Skeletal muscle satellite cell (primary cell): ENCODE results near the gene PRKN.

Experiments
- H3K27me3 ChIP-seq: 2 replicates; pipeline ENCODE4 v1.7.0; 2013; ENCODE audit warnings: low read length; ENCODE audit not compliant: control insufficient read depth, insufficient read depth
- H3K36me3 ChIP-seq: 2 replicates; pipeline ENCODE4 v1.7.0; 2013; ENCODE audit warnings: mild to moderate bottlenecking, control low read depth, low read length; ENCODE audit not compliant: insufficient read depth
- H3K4me1 ChIP-seq: 2 replicates; pipeline ENCODE4 v1.7.0; 2013; ENCODE audit warnings: low read length; ENCODE audit not compliant: control insufficient read depth, insufficient read depth
- H3K4me2 ChIP-seq: 2 replicates; pipeline ENCODE4 v1.7.0; 2013; ENCODE audit warnings: mild to moderate bottlenecking, low read length
- H3K4me3 ChIP-seq: 2 replicates; pipeline ENCODE4 v1.7.0; 2013; ENCODE audit warnings: low read length
- H3K9ac ChIP-seq: 2 replicates; pipeline ENCODE4 v1.7.0; 2013; ENCODE audit warnings: mild to moderate bottlenecking, low read depth, low read length, moderate library complexity
- H3K9me3 ChIP-seq: replicated peaks from 2 replicates; pipeline ENCODE4 v1.7.0; 2013; ENCODE audit warnings: mild to moderate bottlenecking, control low read depth, low read length

PRKN gene

DNA sequence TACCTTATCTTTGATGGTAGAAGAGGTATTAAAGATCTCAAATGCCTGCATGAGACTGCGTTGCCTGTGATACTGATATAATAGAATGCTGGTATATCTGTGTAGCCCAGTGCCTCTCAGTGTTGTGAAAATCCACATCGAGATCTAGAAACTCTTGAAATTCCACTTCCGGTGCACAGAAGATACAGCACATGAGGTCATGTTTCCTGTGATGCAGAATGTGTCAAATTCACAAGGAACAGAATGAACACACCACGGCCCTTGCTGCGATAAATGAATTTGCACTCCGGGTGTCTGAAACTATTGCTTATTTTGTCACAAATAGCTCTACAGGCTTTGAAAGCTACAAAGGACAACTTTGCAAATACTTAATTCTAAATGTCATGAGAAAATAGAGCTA is 765.8 kb downstream of the PRKN start:
- Histone ChIP-seq H3K9me3 (no peaks in the 10 kb centered on the region), H3K4me3 (no peak overlapping the region), H3K4me2 (no peak overlapping the region), H3K4me1 (no peaks in the 10 kb centered on the region), H3K9ac (no peak overlapping the region), H3K36me3 (no peaks in the 10 kb centered on the region), H3K27me3 (no peaks in the 10 kb centered on the region)

DNA sequence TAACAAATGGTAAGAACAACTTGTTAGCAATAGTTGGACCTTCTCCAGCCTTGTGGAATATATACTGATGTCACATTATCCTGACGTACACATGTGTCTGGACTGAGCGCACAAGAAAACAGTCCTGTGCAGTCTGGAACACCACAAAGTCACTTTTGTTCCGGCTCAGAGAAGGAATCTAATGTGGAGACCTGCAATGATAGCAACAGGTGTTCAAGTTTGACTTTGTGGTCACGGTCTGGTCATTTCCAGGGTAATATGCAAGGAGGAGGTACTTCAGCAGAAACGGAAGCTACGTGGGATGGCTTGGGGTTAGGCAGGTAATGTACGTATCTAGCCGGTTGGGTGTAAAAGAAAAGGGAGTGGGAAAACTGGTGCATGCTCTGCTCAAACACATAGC is 766.5 kb downstream of the PRKN start:
- Histone ChIP-seq H3K4me3 (no peak overlapping the region), H3K9ac (no peak overlapping the region), H3K4me1 (no peaks in the 10 kb centered on the region), H3K4me2 (no peak overlapping the region), H3K27me3 (no peaks in the 10 kb centered on the region), H3K36me3 (no peaks in the 10 kb centered on the region), H3K9me3 (no peaks in the 10 kb centered on the region)

DNA sequence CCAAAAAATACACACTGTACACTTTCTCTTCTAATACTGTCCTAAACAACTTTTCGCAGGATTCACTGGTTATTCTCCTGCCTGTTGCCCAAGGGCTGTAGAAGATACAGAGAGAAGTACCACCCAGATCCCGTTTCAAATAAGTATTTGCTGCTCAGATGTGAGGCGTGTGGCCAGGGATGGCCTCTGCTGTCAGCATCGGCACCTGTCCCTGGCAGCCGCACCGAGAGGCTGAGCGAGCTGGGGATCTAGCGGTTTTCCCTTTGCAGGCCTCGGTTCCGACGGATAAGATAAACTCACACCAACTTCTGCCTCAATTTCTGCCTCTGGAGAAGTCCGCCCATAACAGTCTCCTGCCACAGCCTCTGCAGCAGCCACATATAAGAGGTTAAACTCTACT is 768.5 kb downstream of the PRKN start:
- Histone ChIP-seq H3K9ac (no peak overlapping the region), H3K4me1 (no peaks in the 10 kb centered on the region), H3K4me2 (no peak overlapping the region), H3K4me3 (no peak overlapping the region), H3K36me3 (no peaks in the 10 kb centered on the region), H3K9me3 (no peaks in the 10 kb centered on the region), H3K27me3 (no peaks in the 10 kb centered on the region)

DNA sequence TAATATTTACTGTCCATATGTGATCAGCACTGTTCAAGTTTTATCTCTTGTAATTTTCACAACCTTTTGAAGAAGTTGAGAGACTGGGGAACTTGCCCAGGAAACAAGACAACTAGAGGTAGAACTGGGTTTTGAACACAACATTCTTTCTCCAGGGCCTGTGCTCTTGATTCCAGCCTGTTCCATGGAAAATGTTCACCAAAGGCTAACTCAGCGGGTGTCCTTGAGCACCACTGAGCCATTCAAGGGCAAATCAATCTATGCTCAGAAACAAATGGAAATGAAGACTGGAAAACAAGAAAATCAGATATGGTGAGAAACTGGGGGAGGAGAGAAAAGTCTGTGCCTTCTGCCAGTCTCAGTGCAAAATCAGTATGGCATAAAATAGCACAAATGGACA is 771.5 kb downstream of the PRKN start:
- Histone ChIP-seq H3K36me3 (no peaks in the 10 kb centered on the region), H3K9me3 (no peaks in the 10 kb centered on the region), H3K4me3 (no peak overlapping the region), H3K27me3 (no peaks in the 10 kb centered on the region), H3K4me1 (no peaks in the 10 kb centered on the region), H3K9ac (no peak overlapping the region), H3K4me2 (no peak overlapping the region)

DNA sequence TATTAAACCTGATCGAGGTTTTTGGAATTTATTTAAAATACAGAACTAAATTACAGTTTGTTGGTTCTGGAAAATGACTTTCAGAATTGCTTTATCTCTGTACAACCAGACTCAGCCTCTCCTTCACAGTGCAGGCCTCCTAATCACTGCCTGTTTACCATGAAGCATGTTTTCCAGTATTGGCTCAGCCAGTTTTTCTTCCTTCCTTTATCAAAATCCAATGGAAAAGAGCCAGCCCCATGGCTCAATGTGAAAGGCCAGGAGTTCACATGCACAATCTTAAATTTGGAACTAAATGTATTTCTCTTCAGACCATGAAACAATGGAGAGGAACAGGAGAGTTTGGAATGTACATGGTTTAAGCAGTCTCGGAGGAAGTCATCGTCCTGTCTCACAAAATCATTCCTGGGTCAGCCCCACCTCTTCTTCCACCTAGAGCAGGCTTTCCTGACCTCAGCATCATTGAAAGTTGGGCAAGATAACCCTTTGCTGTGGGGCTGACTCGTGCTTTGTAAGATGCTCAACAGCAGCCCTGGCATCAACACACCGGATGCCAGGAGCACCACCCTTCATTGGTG is 772.8 kb downstream of the PRKN start:
- no peak overlapping the region for H3K4me3 ChIP-seq
- H3K4me1 ChIP-seq: no peaks in the 10 kb centered on the region
- H3K9me3 ChIP-seq: no peaks in the 10 kb centered on the region
- H3K27me3 ChIP-seq: no peaks in the 10 kb centered on the region
- no peak overlapping the region for H3K4me2 ChIP-seq
- no peak overlapping the region for H3K9ac ChIP-seq
- H3K36me3 ChIP-seq: no peaks in the 10 kb centered on the region

DNA sequence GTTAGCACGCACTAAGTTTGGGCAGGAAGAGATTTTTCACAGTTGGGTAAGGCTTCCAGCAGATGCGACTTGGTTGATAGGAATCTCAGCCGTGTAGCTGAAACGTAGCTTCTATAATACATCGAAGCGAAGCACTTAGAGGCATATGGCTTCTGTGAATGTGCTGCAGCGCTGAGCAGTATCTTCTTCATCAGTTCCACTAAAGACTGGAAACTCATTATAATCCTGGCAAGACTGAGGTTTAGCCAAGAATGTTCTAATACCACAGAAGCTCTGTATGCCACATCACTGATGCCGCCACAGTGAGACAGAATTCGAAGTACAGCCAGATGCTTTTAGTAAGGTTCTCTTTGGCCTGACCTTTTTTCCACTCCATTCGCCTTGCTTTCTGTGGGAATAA is 773.5 kb downstream of the PRKN start:
- Histone ChIP-seq H3K36me3 (no peaks in the 10 kb centered on the region), H3K9me3 (no peaks in the 10 kb centered on the region), H3K4me1 (no peaks in the 10 kb centered on the region), H3K27me3 (no peaks in the 10 kb centered on the region), H3K4me2 (no peak overlapping the region), H3K9ac (no peak overlapping the region), H3K4me3 (no peak overlapping the region)

DNA sequence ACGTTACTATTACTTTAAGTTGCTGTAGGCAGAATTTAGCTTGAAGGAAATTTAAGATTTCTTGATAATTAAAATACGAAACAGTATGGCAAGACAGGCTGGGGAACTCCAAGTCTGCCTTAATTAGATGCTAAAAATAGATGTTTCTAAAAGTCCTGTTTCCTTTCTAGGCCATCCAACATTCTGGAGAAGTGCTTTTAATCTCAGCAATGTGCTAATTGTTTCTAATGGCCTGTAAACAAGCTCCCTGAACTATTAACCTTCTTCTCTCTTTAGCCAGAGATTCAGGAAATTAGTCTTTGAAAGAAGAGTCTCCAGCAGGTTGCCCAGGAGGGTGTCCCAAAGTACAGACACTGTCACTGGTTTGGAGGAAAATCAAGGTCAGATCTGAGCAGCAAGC is 776.4 kb downstream of the PRKN start:
- Histone ChIP-seq H3K27me3 (no peaks in the 10 kb centered on the region), H3K4me1 (no peaks in the 10 kb centered on the region), H3K36me3 (no peaks in the 10 kb centered on the region), H3K4me3 (no peak overlapping the region), H3K4me2 (no peak overlapping the region), H3K9ac (no peak overlapping the region), H3K9me3 (no peaks in the 10 kb centered on the region)

DNA sequence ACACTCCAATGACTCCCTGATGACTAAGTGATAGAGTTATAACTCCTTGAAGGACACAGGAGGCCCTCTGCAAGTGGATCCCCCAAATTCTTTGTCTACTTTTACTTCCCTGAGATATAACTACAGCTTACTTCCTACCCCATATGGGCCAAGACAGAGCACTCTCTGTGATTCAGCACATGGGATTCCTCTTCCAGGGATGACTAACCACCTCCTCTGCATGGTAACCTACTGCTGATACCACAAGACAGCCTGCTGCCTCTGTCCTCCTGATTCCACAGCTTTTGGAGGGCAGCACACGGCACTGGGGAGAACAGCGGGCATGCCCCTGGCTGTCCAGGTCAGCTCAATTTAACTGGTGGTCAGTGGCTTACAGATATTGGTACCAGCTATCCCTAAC is 778.0 kb downstream of the PRKN start:
- H3K36me3 ChIP-seq: no peaks in the 10 kb centered on the region
- H3K27me3 ChIP-seq: no peaks in the 10 kb centered on the region
- no peaks in the 10 kb centered on the region for H3K4me1 ChIP-seq
- H3K4me3 ChIP-seq: no peak overlapping the region
- H3K9ac ChIP-seq: no peak overlapping the region
- no peak overlapping the region for H3K4me2 ChIP-seq
- no peaks in the 10 kb centered on the region for H3K9me3 ChIP-seq

DNA sequence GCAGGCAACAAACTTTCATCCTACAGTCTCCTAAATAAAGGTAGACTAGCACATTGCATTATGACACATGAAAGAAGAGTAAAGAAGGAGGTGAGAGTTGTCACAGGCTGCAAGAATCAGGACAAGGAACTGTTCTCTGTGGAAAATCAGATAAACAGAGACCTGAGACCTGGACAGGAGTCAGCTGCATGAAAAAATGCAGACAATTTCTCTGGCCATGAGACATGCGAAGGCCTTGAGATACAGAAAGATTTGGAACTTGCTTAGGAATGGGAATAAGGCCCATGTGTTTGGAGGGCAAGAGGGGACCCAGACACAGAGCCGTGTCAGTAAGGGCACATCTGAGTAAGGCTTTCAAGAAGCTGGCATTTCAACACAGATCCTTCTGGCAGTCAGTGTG is 779.1 kb downstream of the PRKN start:
- Histone ChIP-seq H3K4me1 (no peaks in the 10 kb centered on the region), H3K36me3 (no peaks in the 10 kb centered on the region), H3K4me2 (no peak overlapping the region), H3K9me3 (no peaks in the 10 kb centered on the region), H3K4me3 (no peak overlapping the region), H3K27me3 (no peaks in the 10 kb centered on the region), H3K9ac (no peak overlapping the region)

DNA sequence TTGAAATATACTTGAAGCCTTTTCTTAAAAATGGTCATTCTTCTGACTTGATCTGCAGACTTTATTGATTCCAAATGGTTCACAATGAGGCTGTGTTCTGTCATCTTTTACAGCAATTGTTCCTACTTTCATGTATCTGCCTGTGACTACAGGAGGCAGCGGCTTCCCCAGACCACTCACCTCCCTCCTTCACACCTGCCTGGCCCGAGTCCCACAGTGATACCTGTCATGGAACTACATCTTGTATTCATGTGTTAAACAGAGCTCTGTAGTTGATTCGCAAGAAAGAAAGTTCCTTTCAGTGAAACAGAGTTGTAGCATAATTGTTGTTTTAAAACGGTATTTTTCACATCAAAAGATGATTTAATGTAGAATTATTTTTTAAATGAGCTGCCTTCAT is 780.2 kb downstream of the PRKN start:
- Histone ChIP-seq H3K27me3 (no peaks in the 10 kb centered on the region), H3K4me1 (no peaks in the 10 kb centered on the region), H3K9ac (no peak overlapping the region), H3K4me3 (no peak overlapping the region), H3K9me3 (no peaks in the 10 kb centered on the region), H3K4me2 (no peak overlapping the region), H3K36me3 (no peaks in the 10 kb centered on the region)

DNA sequence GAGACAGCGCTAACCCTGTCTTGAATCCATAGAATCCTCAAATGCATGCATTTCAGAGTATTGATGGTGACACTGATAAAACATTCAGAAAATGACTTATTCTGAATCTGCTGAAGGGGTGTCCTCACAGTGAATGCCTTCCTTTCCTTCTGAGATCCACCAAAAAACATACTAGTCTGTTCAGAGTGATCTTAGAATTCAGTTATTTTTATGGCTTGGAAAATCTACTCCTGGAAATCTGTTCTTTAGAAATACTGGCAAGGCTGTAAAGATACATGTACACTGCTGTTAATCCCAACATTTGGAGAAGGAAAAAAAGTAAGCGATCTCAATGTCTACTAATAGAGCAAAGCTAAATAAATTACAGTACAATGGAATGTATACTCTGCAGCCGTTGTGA is 781.1 kb downstream of the PRKN start:
- Histone ChIP-seq H3K4me3 (no peak overlapping the region), H3K4me2 (no peak overlapping the region), H3K4me1 (no peaks in the 10 kb centered on the region), H3K9me3 (no peaks in the 10 kb centered on the region), H3K9ac (no peak overlapping the region), H3K36me3 (no peaks in the 10 kb centered on the region), H3K27me3 (no peaks in the 10 kb centered on the region)

DNA sequence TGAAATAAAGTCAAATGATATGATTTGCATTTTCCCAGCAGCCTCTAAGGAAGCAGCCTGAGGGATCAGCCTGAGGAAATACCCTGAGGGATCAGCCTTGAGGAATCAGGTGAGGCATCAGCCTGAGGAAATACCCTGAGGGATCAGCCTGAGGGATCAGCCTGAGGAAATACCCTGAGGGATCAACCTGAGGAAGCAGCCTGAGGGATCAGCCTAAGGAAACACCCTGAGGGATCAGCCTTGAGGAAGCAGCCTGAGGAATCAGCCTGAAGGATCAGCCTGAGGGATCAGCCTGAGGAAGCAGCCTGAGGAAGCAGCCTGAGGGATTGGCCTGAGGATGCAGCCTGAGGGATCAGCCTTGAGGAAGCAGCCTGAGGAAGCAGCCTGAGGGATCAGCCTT is 784.0 kb downstream of the PRKN start:
- no peaks in the 10 kb centered on the region for H3K9me3 ChIP-seq
- H3K36me3 ChIP-seq: no peaks in the 10 kb centered on the region
- no peaks in the 10 kb centered on the region for H3K27me3 ChIP-seq
- no peak overlapping the region for H3K9ac ChIP-seq
- no peaks in the 10 kb centered on the region for H3K4me1 ChIP-seq
- no peak overlapping the region for H3K4me2 ChIP-seq
- H3K4me3 ChIP-seq: no peak overlapping the region
